Choroid plexus epithelial cell (primary cell): ENCODE measurements around the gene KCND3.

Experiments
- DNase-seq: peaks from one replicate; pipeline ENCODE4 v3.0.0-alpha.2; 2010; ENCODE audit warnings: low read depth
- H3K4me3 ChIP-seq: 2 replicates; pipeline ENCODE4 v1.5.1; 2011; ENCODE audit warnings: low read depth, mild to moderate bottlenecking, control low read depth, low read length, moderate library complexity
- TF ChIP-seq, protein P1 (sequence below): conservative IDR thresholded peaks from 2 replicates; pipeline ENCODE4 v1.5.1; 2011; ENCODE audit warnings: low read depth, mild to moderate bottlenecking, control low read depth, inconsistent platforms, low read length, moderate library complexity

Gene KCND3

DNA sequence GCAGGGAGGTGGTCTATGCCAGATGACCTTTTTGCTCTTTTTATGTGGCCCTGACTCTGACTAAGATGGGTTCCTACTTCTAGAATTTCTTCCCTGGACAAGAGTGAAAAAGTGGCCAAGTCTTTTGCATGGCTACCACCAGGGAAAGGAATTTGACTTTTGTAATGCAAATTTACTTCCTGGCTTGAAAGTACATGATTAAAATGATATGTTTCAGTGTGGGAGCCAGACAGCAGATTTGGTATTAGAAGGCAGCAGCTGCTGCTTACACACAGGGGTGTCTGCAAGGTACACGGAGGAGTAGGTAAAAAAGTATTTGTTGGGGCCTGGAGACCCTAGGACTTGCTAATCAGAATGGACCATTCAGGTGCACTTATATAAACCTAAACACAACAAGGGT, 78.4 kb downstream of the KCND3 start:
- DNase-seq: no peak
- TF ChIP-seq, protein P1, sequence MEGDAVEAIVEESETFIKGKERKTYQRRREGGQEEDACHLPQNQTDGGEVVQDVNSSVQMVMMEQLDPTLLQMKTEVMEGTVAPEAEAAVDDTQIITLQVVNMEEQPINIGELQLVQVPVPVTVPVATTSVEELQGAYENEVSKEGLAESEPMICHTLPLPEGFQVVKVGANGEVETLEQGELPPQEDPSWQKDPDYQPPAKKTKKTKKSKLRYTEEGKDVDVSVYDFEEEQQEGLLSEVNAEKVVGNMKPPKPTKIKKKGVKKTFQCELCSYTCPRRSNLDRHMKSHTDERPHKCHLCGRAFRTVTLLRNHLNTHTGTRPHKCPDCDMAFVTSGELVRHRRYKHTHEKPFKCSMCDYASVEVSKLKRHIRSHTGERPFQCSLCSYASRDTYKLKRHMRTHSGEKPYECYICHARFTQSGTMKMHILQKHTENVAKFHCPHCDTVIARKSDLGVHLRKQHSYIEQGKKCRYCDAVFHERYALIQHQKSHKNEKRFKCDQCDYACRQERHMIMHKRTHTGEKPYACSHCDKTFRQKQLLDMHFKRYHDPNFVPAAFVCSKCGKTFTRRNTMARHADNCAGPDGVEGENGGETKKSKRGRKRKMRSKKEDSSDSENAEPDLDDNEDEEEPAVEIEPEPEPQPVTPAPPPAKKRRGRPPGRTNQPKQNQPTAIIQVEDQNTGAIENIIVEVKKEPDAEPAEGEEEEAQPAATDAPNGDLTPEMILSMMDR: no peak
- H3K4me3 ChIP-seq: no peak overlapping the region

DNA sequence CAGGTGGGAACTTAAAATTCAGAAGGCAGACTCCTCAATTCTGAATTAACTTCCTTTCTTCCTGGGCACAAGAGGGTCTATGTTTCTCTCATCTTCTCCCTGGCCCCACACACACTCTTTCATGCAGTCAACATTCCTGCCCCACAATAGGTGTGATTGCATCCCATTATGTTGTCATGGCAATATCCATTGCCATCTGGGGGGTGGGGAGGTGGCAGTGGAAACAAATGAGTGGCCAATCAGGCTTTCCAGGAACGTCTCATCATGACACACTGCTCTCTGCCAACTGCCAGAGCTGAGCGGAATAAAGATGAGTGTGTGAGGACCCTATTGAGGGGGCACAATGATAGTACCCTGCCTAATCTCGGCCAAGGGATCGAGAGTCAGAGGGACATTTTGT, 80.4 kb downstream of the KCND3 start:
- no peak for DNase-seq
- TF ChIP-seq, protein P1: no peak
- H3K4me3 ChIP-seq: no peak overlapping the region

DNA sequence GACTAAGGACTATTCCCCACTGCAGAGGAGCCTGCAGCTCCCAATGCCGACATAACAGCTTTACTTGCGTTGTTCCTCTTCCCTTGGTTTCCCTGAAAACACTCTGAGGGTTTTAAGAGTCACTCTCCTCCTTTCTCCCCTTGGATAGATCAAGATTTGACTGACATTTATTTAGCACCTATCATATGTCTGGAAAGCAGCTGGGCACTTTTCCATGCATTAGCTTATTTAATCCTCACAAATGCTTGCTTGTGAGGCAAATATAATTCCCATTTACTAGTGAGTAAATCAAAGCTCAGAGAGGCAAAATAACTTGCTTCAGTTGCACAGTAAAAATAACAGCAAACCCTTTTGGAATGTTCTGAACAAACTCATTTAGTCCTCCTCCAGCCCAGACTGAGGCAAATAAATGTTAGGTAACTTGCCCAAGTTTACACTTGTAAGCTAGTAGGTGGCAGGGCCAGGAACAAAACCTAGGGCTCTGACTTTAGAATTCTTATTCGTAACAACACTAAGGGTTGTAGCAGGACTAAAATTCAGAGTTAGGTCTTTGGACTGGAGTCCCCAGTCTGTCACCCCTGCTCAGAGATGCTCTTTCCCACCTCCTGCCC, 81.4 kb downstream of the KCND3 start:
- TF ChIP-seq, protein P1: no peak
- H3K4me3 ChIP-seq: no peak overlapping the region
- no peak for DNase-seq

DNA sequence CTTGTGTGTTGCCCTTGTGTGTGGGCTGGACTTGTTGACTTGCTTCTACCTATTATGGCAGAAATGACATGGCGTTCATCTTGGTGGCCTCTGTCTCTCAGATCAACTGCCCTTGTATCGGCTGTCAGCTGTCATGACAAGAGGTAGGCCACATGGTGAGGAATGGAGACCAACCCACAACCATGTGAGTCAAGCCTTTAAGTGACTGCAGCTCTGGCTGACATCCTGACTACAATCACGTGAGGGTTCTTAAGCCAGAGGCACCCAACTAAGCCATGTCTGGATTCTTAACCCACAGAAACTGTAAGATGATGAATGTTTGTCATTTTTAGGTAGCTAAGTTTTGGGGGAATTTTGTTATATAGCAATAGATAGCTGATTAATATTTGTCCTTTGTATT, 82.1 kb downstream of the KCND3 start:
- DNase-seq: no peak
- H3K4me3 ChIP-seq: no peak overlapping the region
- TF ChIP-seq, protein P1: no peak

DNA sequence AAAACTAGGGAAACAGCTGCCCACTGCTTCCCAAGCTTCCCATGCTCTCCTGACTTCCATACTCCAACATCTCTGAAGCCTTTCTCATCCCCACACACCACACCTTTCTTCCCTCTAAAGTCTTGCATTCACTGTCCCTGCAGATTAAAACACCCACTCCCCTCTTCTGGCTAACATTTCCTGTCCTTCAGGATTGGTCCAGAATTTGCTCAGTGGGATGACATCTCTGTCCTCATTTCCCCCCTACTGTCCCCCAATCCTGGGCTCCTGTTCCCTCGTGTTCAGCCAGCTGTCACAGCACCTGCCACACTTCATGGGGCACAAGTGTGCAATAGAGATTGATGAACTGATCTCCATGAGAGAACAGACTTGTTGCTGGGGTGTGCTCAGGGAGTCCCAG, 82.7 kb downstream of the KCND3 start:
- TF ChIP-seq, protein P1: no peak
- H3K4me3 ChIP-seq: no peak overlapping the region
- DNase-seq: no peak

DNA sequence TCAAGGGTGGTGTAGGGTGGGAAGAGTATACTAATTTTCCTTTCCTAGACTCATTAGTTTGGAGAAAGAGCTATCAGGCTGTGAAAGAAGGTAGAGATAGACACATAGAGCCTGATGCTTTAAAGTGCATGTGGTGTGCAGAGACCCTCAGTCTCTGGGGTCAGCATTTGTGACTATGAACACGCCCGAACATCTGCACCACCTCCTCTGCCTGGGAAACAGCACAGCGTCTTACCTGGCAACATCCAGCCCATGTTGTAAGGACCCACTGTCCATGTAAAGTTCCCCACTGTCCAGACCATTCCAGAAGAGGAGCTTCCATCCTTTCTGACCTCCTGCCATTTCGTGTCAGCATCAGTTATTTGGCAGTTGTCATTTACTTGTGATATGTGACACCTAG, 83.4 kb downstream of the KCND3 start:
- TF ChIP-seq, protein P1: no peak
- DNase-seq: no peak
- no peak overlapping the region for H3K4me3 ChIP-seq

DNA sequence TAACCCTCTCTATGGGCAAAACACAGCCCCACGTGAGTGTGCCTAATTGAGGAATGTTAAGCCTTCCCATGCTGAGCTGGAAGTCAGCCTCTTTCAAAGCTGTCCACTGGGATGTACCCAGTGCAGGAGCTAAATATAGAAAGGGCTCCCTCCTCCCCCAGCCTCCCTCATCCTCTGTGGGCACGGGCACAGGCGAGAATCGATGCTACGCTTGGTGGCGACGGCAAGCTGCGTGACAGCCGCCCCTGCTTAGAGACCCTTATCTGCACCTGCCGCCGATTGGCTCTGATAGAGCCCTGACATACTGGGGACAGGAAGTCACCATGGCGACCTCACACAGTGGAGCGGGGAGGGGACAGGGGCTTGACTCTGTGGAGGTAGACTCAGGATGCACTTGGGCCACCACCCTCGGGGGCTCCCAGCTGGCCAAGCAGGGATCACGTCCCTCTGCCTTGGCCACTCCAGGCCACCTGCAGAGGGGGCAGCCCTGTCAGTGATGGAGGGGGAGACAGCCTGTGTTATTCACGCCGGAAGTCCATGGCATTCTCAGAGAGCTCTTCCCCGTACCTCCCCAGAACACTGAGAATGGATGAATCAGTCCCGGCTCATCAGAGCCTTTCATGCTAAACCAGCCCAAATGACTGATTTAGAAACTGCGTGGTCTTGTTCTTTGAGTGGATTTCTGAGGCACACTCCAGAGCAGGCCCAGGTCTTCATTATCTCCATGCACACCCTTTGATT, 84.8 kb downstream of the KCND3 start:
- TF ChIP-seq, protein P1: no peak
- H3K4me3 ChIP-seq: no peak overlapping the region
- DNase-seq: no peak
